Activated CD4-positive, alpha-beta T cell treated with anti-CD3 and anti-CD28 coated beads, Interleukin-2, amount 50 U/mL, for 1 hour (primary cell): ENCODE measurements around the gene CHRNA4.

ENCODE experiments used
- DNase-seq: peaks from one replicate; pipeline ENCODE4 v3.0.0-alpha.2; 2020

CHRNA4 gene

GRCh38 chr20:63360850-63361518, at the start of gene CHRNA4:
CHRNA4 (minus strand) TSS chr20:63361349; CDS start chr20:63361165, 184 bp downstream.
- no peak for DNase-seq

- DNase-seq, result no peak
These were observed 48.8 kb upstream of the CHRNA4 start for GRCh38 chr20:63409834-63410435.

- DNase-seq, result no peak
These were observed 48.1 kb upstream of the CHRNA4 start for GRCh38 chr20:63409066-63409833.

- no peak for DNase-seq
These were observed 47.5 kb upstream of the CHRNA4 start for GRCh38 chr20:63408684-63409046.

- no peak for DNase-seq
These were observed 47.0 kb upstream of the CHRNA4 start for GRCh38 chr20:63407928-63408683.

- DNase-seq, result no peak
These were observed 45.6 kb upstream of the CHRNA4 start for GRCh38 chr20:63406617-63407245.

- DNase-seq, result no peak
These were observed 44.9 kb upstream of the CHRNA4 start for GRCh38 chr20:63406011-63406410.

GRCh38 chr20:63405102-63405730, 44.1 kb upstream of the CHRNA4 start:
- no peak for DNase-seq

GRCh38 chr20:63404129-63405085, 43.3 kb upstream of the CHRNA4 start:
- DNase-seq, result no peak

GRCh38 chr20:63403403-63404105, 42.4 kb upstream of the CHRNA4 start:
- DNase-seq, result no peak

- no peak for DNase-seq
These were observed 41.7 kb upstream of the CHRNA4 start for GRCh38 chr20:63402860-63403220.

GRCh38 chr20:63402181-63402859, 41.2 kb upstream of the CHRNA4 start:
- DNase-seq, result no peak

GRCh38 chr20:63401384-63402110, 40.4 kb upstream of the CHRNA4 start:
- DNase-seq, result no peak

- no peak for DNase-seq
These were observed 39.5 kb upstream of the CHRNA4 start for GRCh38 chr20:63400486-63401210.

GRCh38 chr20:63399596-63400375, 38.6 kb upstream of the CHRNA4 start:
- no peak for DNase-seq

GRCh38 chr20:63398744-63399514, 37.8 kb upstream of the CHRNA4 start:
- DNase-seq, result no peak

GRCh38 chr20:63397946-63398450, 36.8 kb upstream of the CHRNA4 start:
- DNase-seq, result no peak
